Left hindlimb (tissue), 1 donor: Measurements from ENCODE around the gene AGAP1.

Experiments
- DNase-seq: peaks from one replicate; pipeline ENCODE4 v3.0.0-alpha.2; 2018

Gene AGAP1

GRCh38 chr2:235493775-235494715 is at the start of gene AGAP1:
TSS of gene AGAP1 (plus strand) at chr2:235494043.
- DNase-seq = peak; percentile 95

GRCh38 chr2:235444101-235444597 is 49.7 kb upstream of the AGAP1 start:
- DNase-seq = no peak

GRCh38 chr2:235445116-235445515 is 48.7 kb upstream of the AGAP1 start:
- DNase-seq = no peak

GRCh38 chr2:235446082-235446481 is 47.8 kb upstream of the AGAP1 start:
- no peak for DNase-seq

- no peak for DNase-seq
These were observed 46.6 kb upstream of the AGAP1 start for GRCh38 chr2:235447210-235447609.

- DNase-seq = no peak
These were observed 44.3 kb upstream of the AGAP1 start for GRCh38 chr2:235449568-235449967.

GRCh38 chr2:235453605-235454151 is 40.2 kb upstream of the AGAP1 start:
- DNase-seq = no peak

- no peak for DNase-seq
These were observed 35.0 kb upstream of the AGAP1 start for GRCh38 chr2:235458839-235459273.

GRCh38 chr2:235460548-235461047 is 33.2 kb upstream of the AGAP1 start:
- DNase-seq = no peak

GRCh38 chr2:235461763-235462414 is 32.0 kb upstream of the AGAP1 start:
- no peak for DNase-seq

- DNase-seq = no peak
These were observed 31.4 kb upstream of the AGAP1 start for GRCh38 chr2:235462415-235462790.

- no peak for DNase-seq
These were observed 29.9 kb upstream of the AGAP1 start for GRCh38 chr2:235463893-235464292.

- DNase-seq = no peak
These were observed 26.3 kb upstream of the AGAP1 start for GRCh38 chr2:235467588-235467987.

GRCh38 chr2:235468978-235469655 is 24.7 kb upstream of the AGAP1 start:
- DNase-seq = peak; percentile 39

GRCh38 chr2:235471186-235471747 is 22.6 kb upstream of the AGAP1 start:
- DNase-seq = no peak

GRCh38 chr2:235472443-235472842 is 21.4 kb upstream of the AGAP1 start:
- no peak for DNase-seq

GRCh38 chr2:235478609-235479008 is 15.2 kb upstream of the AGAP1 start:
- DNase-seq = no peak

GRCh38 chr2:235479604-235480003 is 14.2 kb upstream of the AGAP1 start:
- no peak for DNase-seq

- no peak for DNase-seq
These were observed 13.2 kb upstream of the AGAP1 start for GRCh38 chr2:235480614-235481013.

- DNase-seq = no peak
These were observed 10.5 kb upstream of the AGAP1 start for GRCh38 chr2:235483313-235483712.

- no peak for DNase-seq
These were observed 8.5 kb upstream of the AGAP1 start for GRCh38 chr2:235485362-235485761.

GRCh38 chr2:235486729-235487128 is 7.1 kb upstream of the AGAP1 start:
- no peak for DNase-seq
